Measurements from ENCODE around the gene FGD2. TPM values are rescaled to one million over a fixed set of nuclear protein-coding genes. Genes with fewer than 3 reads are reported as not detected.

FGD2 gene
- total and polyA plus RNA-seq, 9 of the 15 experiments (the other 6 are each of a cell fraction or from before 2014, with no cell fraction given), result 0.09 TPM; not detected in 8

DNA sequence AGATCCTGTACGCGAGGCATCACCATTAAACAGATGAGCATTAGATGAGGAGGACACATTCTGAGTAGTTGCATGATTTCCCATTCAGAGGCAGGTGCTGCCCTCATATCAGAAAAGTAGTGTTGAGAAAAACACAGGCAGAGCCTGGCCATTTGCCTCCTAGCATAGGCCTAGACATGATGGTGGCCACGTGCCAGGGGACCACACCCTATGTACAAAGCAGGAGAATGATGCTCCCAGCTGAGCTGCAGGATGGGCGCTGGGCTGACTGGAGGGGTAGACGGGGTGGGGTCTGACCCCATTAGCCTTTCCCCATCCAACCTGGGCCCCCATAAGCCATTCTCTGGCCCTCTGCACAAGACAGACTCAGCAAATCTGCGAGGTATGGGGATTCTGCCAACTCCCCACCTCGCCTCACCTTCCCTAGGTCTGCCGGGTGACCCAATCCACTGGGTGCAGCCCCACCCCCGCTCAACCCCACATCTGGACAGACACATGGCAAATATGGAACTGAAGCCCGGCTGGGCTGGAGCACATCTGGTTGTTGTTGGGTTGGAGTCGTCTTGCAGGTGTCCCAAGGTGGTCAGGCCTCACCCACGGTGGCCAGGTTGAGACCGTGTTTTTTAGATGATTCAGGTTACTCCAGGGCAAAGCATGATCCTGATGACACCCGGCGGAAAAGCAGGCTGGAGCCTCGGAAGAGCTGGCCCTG lies 37.0 kb upstream of the FGD2 start (continued):
- no peak for TF ChIP-seq ZBTB26 (CRISPR knock-in tag; IDR thresholded peaks at IDR 0.05)
- TF ChIP-seq, protein P1, sequence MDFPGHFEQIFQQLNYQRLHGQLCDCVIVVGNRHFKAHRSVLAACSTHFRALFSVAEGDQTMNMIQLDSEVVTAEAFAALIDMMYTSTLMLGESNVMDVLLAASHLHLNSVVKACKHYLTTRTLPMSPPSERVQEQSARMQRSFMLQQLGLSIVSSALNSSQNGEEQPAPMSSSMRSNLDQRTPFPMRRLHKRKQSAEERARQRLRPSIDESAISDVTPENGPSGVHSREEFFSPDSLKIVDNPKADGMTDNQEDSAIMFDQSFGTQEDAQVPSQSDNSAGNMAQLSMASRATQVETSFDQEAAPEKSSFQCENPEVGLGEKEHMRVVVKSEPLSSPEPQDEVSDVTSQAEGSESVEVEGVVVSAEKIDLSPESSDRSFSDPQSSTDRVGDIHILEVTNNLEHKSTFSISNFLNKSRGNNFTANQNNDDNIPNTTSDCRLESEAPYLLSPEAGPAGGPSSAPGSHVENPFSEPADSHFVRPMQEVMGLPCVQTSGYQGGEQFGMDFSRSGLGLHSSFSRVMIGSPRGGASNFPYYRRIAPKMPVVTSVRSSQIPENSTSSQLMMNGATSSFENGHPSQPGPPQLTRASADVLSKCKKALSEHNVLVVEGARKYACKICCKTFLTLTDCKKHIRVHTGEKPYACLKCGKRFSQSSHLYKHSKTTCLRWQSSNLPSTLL (IDR thresholded peaks at IDR 0.05), result no peak
- no peak for TF ChIP-seq E2F5 (CRISPR knock-in tag; IDR thresholded peaks at IDR 0.05)
- TF ChIP-seq NELFE (IDR thresholded peaks at IDR 0.05; ENCODE audit: insufficient read depth, insufficient read length), result no peak
- TF ChIP-seq, protein P2, sequence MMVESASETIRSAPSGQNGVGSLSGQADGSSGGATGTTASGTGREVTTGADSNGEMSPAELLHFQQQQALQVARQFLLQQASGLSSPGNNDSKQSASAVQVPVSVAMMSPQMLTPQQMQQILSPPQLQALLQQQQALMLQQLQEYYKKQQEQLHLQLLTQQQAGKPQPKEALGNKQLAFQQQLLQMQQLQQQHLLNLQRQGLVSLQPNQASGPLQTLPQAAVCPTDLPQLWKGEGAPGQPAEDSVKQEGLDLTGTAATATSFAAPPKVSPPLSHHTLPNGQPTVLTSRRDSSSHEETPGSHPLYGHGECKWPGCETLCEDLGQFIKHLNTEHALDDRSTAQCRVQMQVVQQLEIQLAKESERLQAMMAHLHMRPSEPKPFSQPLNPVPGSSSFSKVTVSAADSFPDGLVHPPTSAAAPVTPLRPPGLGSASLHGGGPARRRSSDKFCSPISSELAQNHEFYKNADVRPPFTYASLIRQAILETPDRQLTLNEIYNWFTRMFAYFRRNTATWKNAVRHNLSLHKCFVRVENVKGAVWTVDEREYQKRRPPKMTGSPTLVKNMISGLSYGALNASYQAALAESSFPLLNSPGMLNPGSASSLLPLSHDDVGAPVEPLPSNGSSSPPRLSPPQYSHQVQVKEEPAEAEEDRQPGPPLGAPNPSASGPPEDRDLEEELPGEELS (CRISPR knock-in tag; IDR thresholded peaks at IDR 0.05; ENCODE audit: borderline replicate concordance), result no peak
- no peak for TF ChIP-seq CCAR2 (IDR thresholded peaks at IDR 0.05; ENCODE audit: low read depth, low read length)
- no peak for TF ChIP-seq ZNF253 (CRISPR knock-in tag; conservative IDR thresholded peaks at IDR 0.05)
- TF ChIP-seq ZZZ3 (IDR thresholded peaks at IDR 0.05), result no peak
- TF ChIP-seq ZNF174 (CRISPR knock-in tag; IDR thresholded peaks at IDR 0.05), result no peak
- no peak for TF ChIP-seq DMBX1 (CRISPR knock-in tag; IDR thresholded peaks at IDR 0.05; ENCODE audit: borderline replicate concordance)
- TF ChIP-seq, protein P3, sequence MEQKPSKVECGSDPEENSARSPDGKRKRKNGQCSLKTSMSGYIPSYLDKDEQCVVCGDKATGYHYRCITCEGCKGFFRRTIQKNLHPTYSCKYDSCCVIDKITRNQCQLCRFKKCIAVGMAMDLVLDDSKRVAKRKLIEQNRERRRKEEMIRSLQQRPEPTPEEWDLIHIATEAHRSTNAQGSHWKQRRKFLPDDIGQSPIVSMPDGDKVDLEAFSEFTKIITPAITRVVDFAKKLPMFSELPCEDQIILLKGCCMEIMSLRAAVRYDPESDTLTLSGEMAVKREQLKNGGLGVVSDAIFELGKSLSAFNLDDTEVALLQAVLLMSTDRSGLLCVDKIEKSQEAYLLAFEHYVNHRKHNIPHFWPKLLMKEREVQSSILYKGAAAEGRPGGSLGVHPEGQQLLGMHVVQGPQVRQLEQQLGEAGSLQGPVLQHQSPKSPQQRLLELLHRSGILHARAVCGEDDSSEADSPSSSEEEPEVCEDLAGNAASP (IDR thresholded peaks at IDR 0.05), result no peak
